GM21529 (cell line): Measurements from ENCODE around the gene F2.

ENCODE experiments used
- ATAC-seq: cut with Tn5 transposase; IDR thresholded peaks from one replicate; pipeline ENCODE4 v1.9.1; 2021; ENCODE audit not compliant: unreplicated experiment

Gene F2

GRCh38 chr11:46738887-46739286 is 19.9 kb downstream of the F2 start:
- ATAC-seq = no peak

- no peak for ATAC-seq
Measured at GRCh38 chr11:46741600-46742484, 22.8 kb downstream of the F2 start.

- no peak for ATAC-seq
Measured at GRCh38 chr11:46743043-46743442, 24.0 kb downstream of the F2 start.

GRCh38 chr11:46743693-46744339 is 24.8 kb downstream of the F2 start:
- ATAC-seq = no peak

GRCh38 chr11:46745328-46745727 is 26.3 kb downstream of the F2 start:
- no peak for ATAC-seq

- no peak for ATAC-seq
Measured at GRCh38 chr11:46745995-46746394, 27.0 kb downstream of the F2 start.

- ATAC-seq = no peak
Measured at GRCh38 chr11:46747150-46747549, 28.1 kb downstream of the F2 start.

- no peak for ATAC-seq
Measured at GRCh38 chr11:46755962-46756361, 36.9 kb downstream of the F2 start.

GRCh38 chr11:46759196-46759595 is 40.2 kb downstream of the F2 start:
- ATAC-seq = no peak

- no peak for ATAC-seq
Measured at GRCh38 chr11:46760429-46761128, 41.6 kb downstream of the F2 start.

GRCh38 chr11:46761807-46762206 is 42.8 kb downstream of the F2 start:
- ATAC-seq = no peak

- no peak for ATAC-seq
Measured at GRCh38 chr11:46762248-46762647, 43.2 kb downstream of the F2 start.

- ATAC-seq = no peak
Measured at GRCh38 chr11:46766656-46767055, 47.6 kb downstream of the F2 start.

GRCh38 chr11:46769636-46770221 is 50.7 kb downstream of the F2 start:
- no peak for ATAC-seq

- no peak for ATAC-seq
Measured at GRCh38 chr11:46776878-46777277, 57.9 kb downstream of the F2 start.

- ATAC-seq = no peak
Measured at GRCh38 chr11:46778416-46778815, 59.4 kb downstream of the F2 start.
